GM23338 (cell line): ENCODE results near the gene PPP1R37.

Source experiments
- CREB1 ChIP-seq: fragments of 250-450 bp; sonication (Bioruptor Pico); IDR thresholded peaks from 2 replicates; pipeline ENCODE4 v1.5.0; 2020; ENCODE audit warnings: low read depth, mild to moderate bottlenecking, moderate library complexity
- EZH2 ChIP-seq: fragments of 200-600 bp; sonication (generic); IDR thresholded peaks from one replicate; pipeline ENCODE4 v1.8.0; 2017; ENCODE audit warnings: antibody characterized with exemption, mild to moderate bottlenecking, low read depth; ENCODE audit not compliant: unreplicated experiment
- EZH2phosphoT487 ChIP-seq: fragments of 200-600 bp; sonication (generic); IDR thresholded peaks from one replicate; pipeline ENCODE4 v1.8.1; 2018; ENCODE audit warnings: antibody characterized with exemption; ENCODE audit not compliant: unreplicated experiment
- JUNB ChIP-seq: IDR thresholded peaks from one replicate; pipeline ENCODE4 v1.6.1; 2016; ENCODE audit warnings: antibody characterized with exemption; ENCODE audit not compliant: unreplicated experiment
- NANOG ChIP-seq: IDR thresholded peaks from 2 replicates; pipeline ENCODE4 v1.6.1; 2016; ENCODE audit warnings: antibody characterized with exemption, borderline replicate concordance
- POLR2AphosphoS5 ChIP-seq: IDR thresholded peaks from 2 replicates; pipeline ENCODE4 v1.6.1; 2016; ENCODE audit warnings: antibody characterized with exemption, low read depth
- REST ChIP-seq: IDR thresholded peaks from one replicate; pipeline ENCODE4 v1.6.1; 2018; ENCODE audit warnings: antibody characterized with exemption; ENCODE audit not compliant: unreplicated experiment
- STAT1 ChIP-seq: IDR thresholded peaks from one replicate; pipeline ENCODE4 v1.6.1; 2016; ENCODE audit warnings: antibody characterized with exemption; ENCODE audit not compliant: unreplicated experiment
- TF ChIP-seq, protein P1 (sequence below), 2 experiments: fragments of 200-600 bp in 1 of 2; sonication (generic) in 1 of 2; conservative IDR thresholded peaks; 2 replicates each; pipeline versions ENCODE4 v1.5.1 to v1.6.1; 2016 to 2017; ENCODE audit warnings: antibody characterized with exemption in 2 of 2, low read depth in 2 of 2, mild to moderate bottlenecking in 2 of 2, moderate library complexity in 1 of 2

- TF ChIP-seq STAT1: no peak
- TF ChIP-seq POLR2AphosphoS5: no peak
- TF ChIP-seq, protein P1, sequence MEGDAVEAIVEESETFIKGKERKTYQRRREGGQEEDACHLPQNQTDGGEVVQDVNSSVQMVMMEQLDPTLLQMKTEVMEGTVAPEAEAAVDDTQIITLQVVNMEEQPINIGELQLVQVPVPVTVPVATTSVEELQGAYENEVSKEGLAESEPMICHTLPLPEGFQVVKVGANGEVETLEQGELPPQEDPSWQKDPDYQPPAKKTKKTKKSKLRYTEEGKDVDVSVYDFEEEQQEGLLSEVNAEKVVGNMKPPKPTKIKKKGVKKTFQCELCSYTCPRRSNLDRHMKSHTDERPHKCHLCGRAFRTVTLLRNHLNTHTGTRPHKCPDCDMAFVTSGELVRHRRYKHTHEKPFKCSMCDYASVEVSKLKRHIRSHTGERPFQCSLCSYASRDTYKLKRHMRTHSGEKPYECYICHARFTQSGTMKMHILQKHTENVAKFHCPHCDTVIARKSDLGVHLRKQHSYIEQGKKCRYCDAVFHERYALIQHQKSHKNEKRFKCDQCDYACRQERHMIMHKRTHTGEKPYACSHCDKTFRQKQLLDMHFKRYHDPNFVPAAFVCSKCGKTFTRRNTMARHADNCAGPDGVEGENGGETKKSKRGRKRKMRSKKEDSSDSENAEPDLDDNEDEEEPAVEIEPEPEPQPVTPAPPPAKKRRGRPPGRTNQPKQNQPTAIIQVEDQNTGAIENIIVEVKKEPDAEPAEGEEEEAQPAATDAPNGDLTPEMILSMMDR (conservative IDR thresholded peaks at IDR 0.05; ENCODE audit: low read depth in 2 of 2): no peak
- no peak for TF ChIP-seq EZH2phosphoT487
- TF ChIP-seq EZH2: no peak
- TF ChIP-seq NANOG: no peak
- TF ChIP-seq REST: no peak
- no peak for TF ChIP-seq JUNB
- TF ChIP-seq CREB1 (CRISPR knock-in tag): no peak
These were observed 79.2 kb downstream of the PPP1R37 start for GRCh38 chr19:45172173-45172572.
